HCT116 (cell line): ENCODE measurements around the gene JAK2. TPM values are rescaled to one million over a fixed set of nuclear protein-coding genes. Genes with fewer than 3 reads are reported as not detected.

Source experiments
- ATAC-seq: fragments of 200-7000 bp; cut with Tn5 transposase; 2 replicates; pipeline ENCODE4 v1.9.1; 2020; ENCODE audit warnings: mild to moderate bottlenecking, moderate library complexity
- BruUV-seq: library from RNA; stranded (reverse); fragments of 400-500 nt; replicated peaks from 2 replicates; lab custom pipeline; 2021; lab: Mats Ljungman, UMichigan
- CTCF ChIA-PET: fragments of 300-600 bp; sonication (Branson Sonifier 250); formaldehyde crosslinking; loops from one replicate; lab custom pipeline; 2021; ENCODE audit warnings: antibody characterized with exemption; lab: Charles Lee
- POLR2A ChIA-PET: fragments of 300-600, 350-600 bp; sonication (Branson Sonifier 250); formaldehyde crosslinking; loops from one replicate; lab custom pipeline; 2021; ENCODE audit warnings: antibody characterized with exemption; lab: Charles Lee
- RAD21 ChIA-PET, 2 experiments: fragments of 300-600 bp; sonication (Branson Sonifier 250); formaldehyde crosslinking; loops; one replicate each; lab custom pipeline; 2023; ENCODE audit warnings: low total read pairs in 2 of 2; ENCODE audit not compliant: uncharacterized antibody in 2 of 2, unreplicated experiment in 2 of 2, low non-redundant PET in 1 of 2; lab: Charles Lee
- DNase-seq: peaks from one replicate; pipeline ENCODE4 v3.0.0-alpha.2; 2010; ENCODE audit warnings: low read depth, low spot score
- H2AFZ ChIP-seq: fragments of 200-600 bp; shearing (Covaris generic), sonication (generic); 2 replicates; pipeline ENCODE4 v1.6.1; 2017; ENCODE audit warnings: low read depth, mixed run types, mixed read lengths, antibody characterized with exemption, low read length; ENCODE audit not compliant: poor library complexity, severe bottlenecking
- H3K27ac ChIP-seq: 2 replicates; pipeline ENCODE4 v1.5.1; 2012; ENCODE audit warnings: low read depth, low read length
- H3K27me3 ChIP-seq: fragments of 200-600 bp; sonication (generic); 2 replicates; pipeline ENCODE4 v1.6.1; 2016; ENCODE audit warnings: mixed run types, low read length, mixed read lengths; ENCODE audit not compliant: insufficient read depth
- H3K36me3 ChIP-seq, 2 experiments: fragments of 200-500 bp in 1 of 2; fragments of 200-600 bp in 1 of 2; sonication (Bioruptor generic) in 1 of 2; sonication (generic) in 1 of 2; 2 replicates each; pipeline versions ENCODE4 v1.5.1 to v1.6.1; 2014 to 2016; ENCODE audit warnings: low read length in 2 of 2, inconsistent platforms in 1 of 2, mixed read lengths in 1 of 2, mixed run types in 1 of 2; ENCODE audit not compliant: insufficient read depth in 2 of 2, control insufficient read depth in 1 of 2
- H3K4me1 ChIP-seq, 2 experiments: fragments of 200-600 bp in 1 of 2; sonication (generic) in 1 of 2; 2 replicates each; pipeline versions ENCODE4 v1.5.1 to v1.6.1; 2012 to 2017; ENCODE audit warnings: low read length in 2 of 2, inconsistent platforms in 1 of 2, mild to moderate bottlenecking in 1 of 2, mixed read lengths in 1 of 2, mixed run types in 1 of 2, moderate library complexity in 1 of 2; ENCODE audit not compliant: insufficient read depth in 2 of 2, control insufficient read depth in 1 of 2
- H3K4me2 ChIP-seq: fragments of 200-600 bp; sonication (generic); 2 replicates; pipeline ENCODE4 v1.6.1; 2017; ENCODE audit warnings: mixed run types, low read length, mixed read lengths
- H3K4me3 ChIP-seq, 2 experiments: fragments of 200-600 bp in 1 of 2; sonication (generic) in 1 of 2; replicated peaks in 1 of 2; 2 replicates each; pipeline ENCODE4 v1.5.1; 2011 to 2016; ENCODE audit warnings: low read length in 2 of 2, control low read depth in 1 of 2, low read depth in 1 of 2, mild to moderate bottlenecking in 1 of 2, mixed read lengths in 1 of 2, mixed run types in 1 of 2
- H3K79me2 ChIP-seq: fragments of 200-600 bp; sonication (generic); 2 replicates; pipeline ENCODE4 v1.6.1; 2017; ENCODE audit warnings: mild to moderate bottlenecking, mixed run types, low read length, moderate library complexity, mixed read lengths; ENCODE audit not compliant: insufficient read depth
- H3K9ac ChIP-seq: fragments of 200-600 bp; sonication (generic); 2 replicates; pipeline ENCODE4 v1.6.1; 2016; ENCODE audit warnings: low read length, mixed read lengths
- H3K9me2 ChIP-seq: fragments of 200-600 bp; sonication (generic), shearing (Covaris generic); 2 replicates; pipeline ENCODE4 v1.6.1; 2017; ENCODE audit warnings: mixed run types, mild to moderate bottlenecking, moderate library complexity; ENCODE audit not compliant: insufficient read depth
- H3K9me3 ChIP-seq, 2 experiments: fragments of 200-500 bp in 1 of 2; fragments of 200-600 bp in 1 of 2; sonication (Bioruptor generic) in 1 of 2; sonication (generic) in 1 of 2; 2 replicates each; pipeline ENCODE4 v1.6.1; 2014 to 2017; ENCODE audit warnings: low read length in 2 of 2, mixed read lengths in 2 of 2, inconsistent platforms in 1 of 2, low read depth in 1 of 2, mild to moderate bottlenecking in 1 of 2, mixed run types in 1 of 2, moderate library complexity in 1 of 2; ENCODE audit not compliant: control insufficient read depth in 1 of 2, insufficient read depth in 1 of 2
- H4K20me1 ChIP-seq: fragments of 200-600 bp; sonication (generic), shearing (Covaris generic); 2 replicates; pipeline ENCODE4 v1.6.1; 2017; ENCODE audit warnings: mixed run types, mild to moderate bottlenecking, moderate library complexity; ENCODE audit not compliant: insufficient read depth
- CBX3 ChIP-seq: IDR thresholded peaks from 2 replicates; pipeline ENCODE4 v1.6.1; 2012; ENCODE audit warnings: low read depth
- CEBPB ChIP-seq: IDR thresholded peaks from 2 replicates; pipeline ENCODE4 v1.6.1; 2012; ENCODE audit warnings: low read depth
- CTCF ChIP-seq, 3 experiments: fragments of 200-600 bp in 1 of 3; sonication (generic) in 1 of 3; IDR thresholded peaks in 2 of 3; conservative IDR thresholded peaks in 1 of 3; 2 replicates each; pipeline ENCODE4 v1.5.1; 2012 to 2017; ENCODE audit warnings: low read depth in 2 of 3, low read length in 2 of 3, antibody characterized with exemption in 1 of 3, borderline replicate concordance in 1 of 3, control low read depth in 1 of 3, mild to moderate bottlenecking in 1 of 3, mixed read lengths in 1 of 3, mixed run types in 1 of 3, moderate library complexity in 1 of 3; ENCODE audit not compliant: insufficient read depth in 1 of 3
- EZH2 ChIP-seq: fragments of 200-600 bp; sonication (generic); IDR thresholded peaks from 2 replicates; pipeline ENCODE4 v1.6.1; 2017; ENCODE audit warnings: antibody characterized with exemption, mixed run types
- EZH2phosphoT487 ChIP-seq: fragments of 200-600 bp; IDR thresholded peaks from 2 replicates; pipeline ENCODE4 v1.6.1; 2018; ENCODE audit warnings: antibody characterized with exemption, borderline replicate concordance
- JUND ChIP-seq: IDR thresholded peaks from 2 replicates; pipeline ENCODE4 v1.6.1; 2012
- MAX ChIP-seq: IDR thresholded peaks from 2 replicates; pipeline ENCODE4 v1.6.1; 2012
- POLR2A ChIP-seq: IDR thresholded peaks from 2 replicates; pipeline ENCODE4 v1.7.0; 2011; ENCODE audit warnings: borderline replicate concordance; ENCODE audit not compliant: insufficient read depth, insufficient read length; ENCODE audit errors: extremely low read depth
- RAD21 ChIP-seq: IDR thresholded peaks from 2 replicates; pipeline ENCODE4 v1.6.1; 2012; ENCODE audit warnings: low read depth, mild to moderate bottlenecking
- SIN3A ChIP-seq: IDR thresholded peaks from 2 replicates; pipeline ENCODE4 v1.6.1; 2012; ENCODE audit warnings: low read depth
- SP1 ChIP-seq: IDR thresholded peaks from 2 replicates; pipeline ENCODE4 v1.6.1; 2012; ENCODE audit warnings: low read depth
- SRF ChIP-seq: IDR thresholded peaks from 2 replicates; pipeline ENCODE4 v1.6.1; 2012; ENCODE audit warnings: low read depth
- ZFX ChIP-seq: fragments of 450-650 bp; IDR thresholded peaks from 2 replicates; pipeline ENCODE4 v1.6.1; 2017
- intact Hi-C: fragments of 100-400 bp; cut with micrococcal nuclease; formaldehyde crosslinking; loops from 2 replicates; pipeline ENCODE4 v1.10.0; 2022
- total RNA-seq: library from RNA; stranded (reverse); gene quantifications from one replicate; pipeline ENCODE4 v1.2.1, GENCODE V29; 2021; ENCODE audit not compliant: unreplicated experiment

Gene JAK2
- total RNA-seq, 1 experiment from 2014 or later, result 4.6 TPM

- ATAC-seq, result no peak
- Histone ChIP-seq H3K27ac (no peak overlapping the region), H3K27me3 (no peaks in the 10 kb centered on the region), H3K36me3 (no peaks in the 10 kb centered on the region), H4K20me1 (no peaks in the 10 kb centered on the region), H3K9ac (no peak overlapping the region), H3K4me3 (no peak overlapping the region), H3K4me1 (no peaks in the 10 kb centered on the region), H3K79me2 (no peaks in the 10 kb centered on the region), H3K9me2 (no peaks in the 10 kb centered on the region), H2AFZ (no peak overlapping the region), H3K4me2 (no peak overlapping the region), H3K9me3 (no peaks in the 10 kb centered on the region)
- RAD21 ChIA-PET, result no interaction called here
- POLR2A ChIA-PET, result no interaction called here
- TF ChIP-seq ZFX, result no peak
- TF ChIP-seq SP1, result no peak
- TF ChIP-seq CTCF (IDR thresholded peaks at IDR 0.05 in 2 of 3, conservative IDR thresholded peaks at IDR 0.05 in 1 of 3; ENCODE audit: borderline replicate concordance in 1 of 3, insufficient read depth in 1 of 3, low read depth in 2 of 3, low read length in 2 of 3), result no peak
- TF ChIP-seq SRF, result no peak
- no peak for TF ChIP-seq CEBPB
- TF ChIP-seq EZH2phosphoT487, result no peak
- no peak for TF ChIP-seq EZH2
- TF ChIP-seq JUND, result no peak
- no peak for TF ChIP-seq MAX
- TF ChIP-seq CBX3, result no peak
- TF ChIP-seq SIN3A, result no peak
- TF ChIP-seq POLR2A, result no peak
- TF ChIP-seq RAD21, result no peak
- DNase-seq, result no peak
- CTCF ChIA-PET, result no interaction called here
- BruUV-seq, result no TSS peak
- intact Hi-C loops, result no loop called here
Observed at GRCh38 chr9:4967523-4967922, 17.5 kb upstream of the JAK2 start.
